Upper lobe of right lung (tissue), 1 donor: ENCODE measurements around the gene TUBD1. TPM values are rescaled to one million over a fixed set of nuclear protein-coding genes. Genes with fewer than 3 reads are reported as not detected.
"Not testable (repeated sequence)": the region's sequence is repeated elsewhere in the genome, so short reads cannot be mapped to it uniquely, and the experiment has no call there.

Experiments used
- ATAC-seq: fragments of 200-7000 bp; cut with Tn5 transposase; one replicate; pipeline ENCODE4 v1.9.1; 2020; ENCODE audit warnings: mild to moderate bottlenecking, moderate library complexity
- DNase-seq: peaks from one replicate; pipeline ENCODE4 v3.0.0-alpha.2; 2020
- H3K27ac ChIP-seq: fragments of 200-600 bp; one replicate; pipeline ENCODE4 v1.8.0; 2022
- H3K27me3 ChIP-seq: fragments of 200-600 bp; one replicate; pipeline ENCODE4 v1.8.0; 2022; ENCODE audit warnings: mild to moderate bottlenecking
- H3K36me3 ChIP-seq: fragments of 200-600 bp; one replicate; pipeline ENCODE4 v1.8.0; 2022
- H3K4me1 ChIP-seq: fragments of 200-600 bp; one replicate; pipeline ENCODE4 v1.8.0; 2022
- H3K4me3 ChIP-seq: fragments of 200-600 bp; one replicate; pipeline ENCODE4 v1.8.0; 2022; ENCODE audit warnings: mild to moderate bottlenecking
- H3K9me3 ChIP-seq: fragments of 200-600 bp; one replicate; pipeline ENCODE4 v1.8.0; 2022
- intact Hi-C: fragments of 100-400 bp; cut with DNase I; formaldehyde crosslinking; loops from one replicate; pipeline ENCODE4 v1.11.0; 2022
- total RNA-seq: library from RNA; stranded (reverse); fragmentation: NEBNext Ultra II Directional; extraction: Animal tissue kit (Norgen Biotek cat#: 25700); gene quantifications from one replicate; pipeline ENCODE4 v1.2.1, GENCODE V29; 2021
- TF ChIP-seq, protein P1 (sequence below): fragments of 200-600 bp; IDR thresholded peaks from one replicate; pipeline ENCODE4 v1.8.0; 2022; ENCODE audit warnings: antibody characterized with exemption
- donor health status: DM: no; HTN: yes; CAD: no; lungs with severe emphysema.

TUBD1 gene
- total RNA-seq, 1 donor from 2014 or later, result 15.3 TPM

DNA sequence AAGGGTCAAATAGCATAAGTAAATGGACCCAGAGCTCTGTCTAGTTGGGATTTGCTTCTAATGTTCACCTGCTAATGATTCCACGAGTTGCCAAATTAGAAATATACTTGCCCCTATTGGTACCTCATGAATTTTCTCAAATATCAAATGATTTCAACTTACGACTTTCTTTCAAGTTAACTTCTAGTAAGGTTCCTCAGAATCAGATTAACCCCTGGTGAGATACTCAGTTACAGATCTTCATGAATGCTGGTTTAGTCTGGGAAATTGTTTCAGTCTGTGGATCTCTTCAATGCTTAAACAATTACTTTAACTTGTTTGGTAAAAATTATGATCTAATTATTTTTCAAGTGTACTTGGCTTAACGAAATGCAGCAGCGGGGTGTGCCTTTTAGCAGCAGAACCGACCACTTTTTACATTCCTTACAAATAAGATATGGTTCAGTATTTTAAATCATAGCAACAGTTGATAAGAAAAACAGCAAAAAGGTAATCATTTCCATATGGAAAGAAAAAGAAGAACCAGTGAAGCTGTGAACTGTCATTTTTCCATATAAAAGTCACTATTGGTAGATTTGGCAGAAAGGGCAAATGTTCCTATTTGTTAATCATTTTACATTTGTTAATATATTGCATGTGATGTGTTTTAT is 34.5 kb downstream of the TUBD1 start:
- DNase-seq (no peak), ATAC-seq (no peak)
- Histone ChIP-seq H3K27ac (no peak overlapping the region), H3K4me1 (peaks cover 14% of the 10 kb centered on the region), H3K36me3 (peaks cover 17% of the 10 kb centered on the region), H3K27me3 (no peaks in the 10 kb centered on the region), H3K4me3 (no peak overlapping the region), H3K9me3 (no peaks in the 10 kb centered on the region)
- TF ChIP-seq, protein P1, sequence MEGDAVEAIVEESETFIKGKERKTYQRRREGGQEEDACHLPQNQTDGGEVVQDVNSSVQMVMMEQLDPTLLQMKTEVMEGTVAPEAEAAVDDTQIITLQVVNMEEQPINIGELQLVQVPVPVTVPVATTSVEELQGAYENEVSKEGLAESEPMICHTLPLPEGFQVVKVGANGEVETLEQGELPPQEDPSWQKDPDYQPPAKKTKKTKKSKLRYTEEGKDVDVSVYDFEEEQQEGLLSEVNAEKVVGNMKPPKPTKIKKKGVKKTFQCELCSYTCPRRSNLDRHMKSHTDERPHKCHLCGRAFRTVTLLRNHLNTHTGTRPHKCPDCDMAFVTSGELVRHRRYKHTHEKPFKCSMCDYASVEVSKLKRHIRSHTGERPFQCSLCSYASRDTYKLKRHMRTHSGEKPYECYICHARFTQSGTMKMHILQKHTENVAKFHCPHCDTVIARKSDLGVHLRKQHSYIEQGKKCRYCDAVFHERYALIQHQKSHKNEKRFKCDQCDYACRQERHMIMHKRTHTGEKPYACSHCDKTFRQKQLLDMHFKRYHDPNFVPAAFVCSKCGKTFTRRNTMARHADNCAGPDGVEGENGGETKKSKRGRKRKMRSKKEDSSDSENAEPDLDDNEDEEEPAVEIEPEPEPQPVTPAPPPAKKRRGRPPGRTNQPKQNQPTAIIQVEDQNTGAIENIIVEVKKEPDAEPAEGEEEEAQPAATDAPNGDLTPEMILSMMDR, result no peak
- intact Hi-C loops, result no loop called here

DNA sequence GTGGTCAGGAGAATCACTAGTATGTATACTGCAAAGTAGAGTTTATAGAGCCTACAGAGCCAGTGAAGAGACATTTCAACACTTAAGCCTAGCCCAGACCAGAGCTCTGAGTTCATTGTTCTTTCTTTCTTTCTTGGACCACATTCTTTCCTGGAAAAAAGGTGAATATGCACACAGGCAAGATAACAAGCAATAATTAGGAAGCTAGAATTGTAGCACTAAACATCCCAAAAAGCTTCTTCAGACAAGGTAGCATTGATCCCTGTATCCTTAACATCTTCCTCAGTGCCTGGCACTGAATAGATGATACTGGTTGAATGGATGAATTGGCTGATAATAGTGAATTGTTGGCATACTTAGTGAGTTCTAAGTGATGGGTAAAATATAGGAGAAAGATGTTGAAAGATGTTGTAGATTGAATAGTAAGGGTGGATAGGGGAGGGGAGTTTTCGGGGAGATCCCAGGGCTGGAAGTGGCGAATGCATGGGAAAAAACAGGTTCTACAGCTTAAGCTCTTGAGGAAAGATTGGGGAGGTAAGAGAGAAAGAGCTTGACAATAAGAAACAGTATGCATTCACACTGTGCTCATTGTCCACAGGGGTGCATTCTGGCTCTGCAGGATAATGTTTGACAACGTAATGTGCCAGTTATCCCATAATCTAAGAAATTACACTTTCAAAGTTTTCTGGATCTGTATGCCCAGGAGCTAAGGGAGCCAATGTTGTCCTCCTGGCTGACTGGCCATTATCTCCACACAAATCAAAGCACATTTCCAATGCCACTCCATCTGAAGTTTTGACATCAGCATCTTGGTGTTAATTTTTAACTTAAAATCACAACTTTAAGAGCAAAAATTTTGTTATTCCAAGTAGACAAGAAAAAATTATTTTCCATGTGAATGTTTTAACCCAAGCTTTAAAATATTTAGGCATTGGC is 35.6 kb downstream of the TUBD1 start:
- TF ChIP-seq, protein P1, result no peak
- ATAC-seq, result peak; percentile 41
- H3K27me3 ChIP-seq, result no peaks in the 10 kb centered on the region
- no peaks in the 10 kb centered on the region for H3K9me3 ChIP-seq
- H3K27ac ChIP-seq, result no peak overlapping the region
- peaks cover 20% of the 10 kb centered on the region for H3K4me1 ChIP-seq
- peaks cover 9% of the 10 kb centered on the region for H3K36me3 ChIP-seq
- intact Hi-C loops, result no loop called here
- no peak for DNase-seq
- H3K4me3 ChIP-seq, result no peak overlapping the region

DNA sequence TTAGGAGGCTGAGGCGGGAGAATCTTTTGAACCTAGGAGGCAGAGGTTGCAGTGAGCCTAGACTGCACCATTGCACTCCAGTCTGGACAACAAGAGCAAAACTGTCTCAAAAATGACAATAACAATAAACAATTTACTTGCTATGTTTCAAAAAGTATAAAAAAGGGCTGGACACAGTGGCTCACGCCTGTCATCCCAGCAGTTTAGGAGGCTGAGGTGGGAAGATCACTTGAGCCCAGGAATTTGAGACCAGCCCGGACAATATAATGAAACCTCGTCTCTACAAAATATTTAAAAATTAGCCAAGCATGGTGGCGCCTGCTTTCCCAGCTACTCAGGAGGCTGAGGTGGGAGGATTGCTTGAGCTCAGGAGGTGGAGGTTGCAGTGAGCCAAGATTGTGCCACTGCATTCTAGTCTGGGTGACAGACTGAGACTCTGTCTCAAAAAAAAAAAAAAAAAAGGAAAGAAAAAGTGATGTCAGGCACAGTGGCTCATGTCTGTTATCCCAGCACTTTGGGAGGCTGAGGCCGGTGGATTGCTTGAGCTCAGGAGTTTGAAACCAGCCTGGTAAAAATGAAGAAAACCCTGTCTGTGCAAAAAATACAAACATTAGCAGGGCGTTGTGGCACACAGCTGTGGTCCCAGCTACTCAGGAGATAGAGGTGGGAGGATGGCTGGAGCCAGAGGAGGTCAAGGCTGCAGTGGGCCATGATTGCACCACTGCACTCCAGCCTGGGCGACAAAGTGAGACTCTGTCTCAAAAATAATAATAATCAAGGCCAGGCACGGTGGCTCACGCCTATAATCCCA is 38.6 kb downstream of the TUBD1 start:
- H3K27ac ChIP-seq, H3K36me3 ChIP-seq, intact Hi-C loops, H3K27me3 ChIP-seq, H3K9me3 ChIP-seq, DNase-seq, ATAC-seq, H3K4me3 ChIP-seq: not testable (repeated sequence)
- peaks cover 37% of the 10 kb centered on the region for H3K4me1 ChIP-seq

DNA sequence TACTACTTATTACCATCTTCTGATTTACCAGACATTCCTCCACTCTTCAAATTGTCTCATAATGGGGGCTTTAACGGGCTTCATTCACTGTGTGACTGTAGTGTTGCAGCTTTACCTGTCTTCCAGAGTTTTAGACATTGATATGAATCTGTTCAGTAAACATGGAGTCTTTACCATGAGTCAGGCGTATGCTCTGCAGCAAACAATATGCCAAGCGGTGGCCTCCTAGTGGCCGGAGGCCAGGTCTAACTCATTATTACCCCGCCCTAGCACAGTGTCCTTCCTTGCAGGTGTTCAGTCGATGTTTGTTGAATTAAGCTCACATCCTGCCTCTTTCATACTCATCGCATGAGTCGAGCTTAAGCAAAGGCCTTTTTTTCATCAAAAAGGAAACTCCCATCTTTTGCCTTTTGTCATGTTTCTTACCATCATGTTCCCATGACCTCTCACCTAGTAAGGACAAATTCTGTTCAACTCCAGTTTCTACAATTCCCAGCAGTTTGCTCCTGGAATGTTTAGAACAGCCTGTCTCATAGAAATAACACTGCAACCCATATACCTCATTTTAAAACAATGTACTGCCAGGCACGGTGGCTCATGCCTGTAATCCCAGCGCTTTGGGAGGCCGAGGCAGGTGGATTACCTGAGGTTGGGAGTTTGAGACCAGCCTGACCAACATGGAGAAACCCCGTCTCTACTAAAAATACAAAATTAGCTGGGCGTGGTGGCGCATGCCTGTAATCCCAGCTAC is 39.4 kb downstream of the TUBD1 start:
- Histone ChIP-seq H3K27ac (peak overlapping the region; percentile 37), H3K4me1 (peaks cover 43% of the 10 kb centered on the region), H3K27me3 (no peaks in the 10 kb centered on the region), H3K4me3 (no peak overlapping the region), H3K36me3 (no peaks in the 10 kb centered on the region), H3K9me3 (no peaks in the 10 kb centered on the region)
- TF ChIP-seq, protein P1, result peak; percentile 30
- ATAC-seq (peak; percentile 53), DNase-seq (no peak)
- intact Hi-C loops, result no loop called here

DNA sequence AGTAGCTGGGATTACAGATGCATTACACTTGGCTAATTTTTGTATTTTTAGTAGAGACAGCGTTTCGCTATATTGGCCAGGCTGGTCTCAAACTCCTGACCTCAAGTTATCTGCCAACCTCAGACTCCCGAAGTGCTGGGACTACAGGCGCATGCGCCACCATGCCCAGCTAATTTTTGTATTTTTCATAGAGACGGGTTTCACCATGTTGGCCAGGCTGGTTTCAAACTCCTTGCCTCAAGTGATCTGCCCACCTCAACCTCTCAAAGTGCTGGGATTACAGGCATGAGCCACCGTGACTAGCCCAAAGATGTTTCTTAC is 39.9 kb downstream of the TUBD1 start:
- H3K36me3 ChIP-seq, H3K9me3 ChIP-seq, ATAC-seq, DNase-seq, intact Hi-C loops, H3K4me3 ChIP-seq, H3K27me3 ChIP-seq: not testable (repeated sequence)
- H3K4me1 ChIP-seq, result peaks cover 49% of the 10 kb centered on the region
- peak overlapping the region; percentile 37 for H3K27ac ChIP-seq
